ENCODE measurements around the gene TMPRSS11A. TPM values are rescaled to one million over a fixed set of nuclear protein-coding genes. Genes with fewer than 3 reads are reported as not detected.

The TMPRSS11A gene
- total RNA-seq, 1 donor from 2014 or later: not detected

DNA sequence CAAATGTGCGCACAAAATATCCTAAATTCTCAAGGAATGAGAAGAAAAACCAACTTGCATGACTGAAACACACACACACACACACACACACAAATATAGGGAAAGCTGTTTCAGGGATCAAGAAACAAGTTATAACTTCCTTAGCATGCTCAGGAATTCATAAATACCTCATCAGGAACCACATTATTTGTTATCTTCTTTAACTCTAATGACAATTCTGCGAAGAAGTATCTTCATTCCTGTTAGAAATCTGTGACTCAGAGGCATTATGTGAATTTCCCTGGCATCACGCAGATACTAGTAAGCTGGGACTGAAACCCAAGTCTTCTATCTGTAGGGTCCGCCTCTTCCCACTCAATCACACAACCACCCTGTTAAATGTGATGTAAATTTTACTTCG lies 30.3 kb downstream of the TMPRSS11A start:
- Mint-ChIP-seq H3K36me3 (no peaks in the 10 kb centered on the region), H3K4me3 (no peak overlapping the region), H3K4me1 (no peaks in the 10 kb centered on the region), H3K27ac (no peak overlapping the region), H3K9me3 (no peaks in the 10 kb centered on the region), H3K27me3 (ENCODE audit: insufficient read depth, low read depth) (no peaks in the 10 kb centered on the region)
- TF ChIP-seq, protein P1, sequence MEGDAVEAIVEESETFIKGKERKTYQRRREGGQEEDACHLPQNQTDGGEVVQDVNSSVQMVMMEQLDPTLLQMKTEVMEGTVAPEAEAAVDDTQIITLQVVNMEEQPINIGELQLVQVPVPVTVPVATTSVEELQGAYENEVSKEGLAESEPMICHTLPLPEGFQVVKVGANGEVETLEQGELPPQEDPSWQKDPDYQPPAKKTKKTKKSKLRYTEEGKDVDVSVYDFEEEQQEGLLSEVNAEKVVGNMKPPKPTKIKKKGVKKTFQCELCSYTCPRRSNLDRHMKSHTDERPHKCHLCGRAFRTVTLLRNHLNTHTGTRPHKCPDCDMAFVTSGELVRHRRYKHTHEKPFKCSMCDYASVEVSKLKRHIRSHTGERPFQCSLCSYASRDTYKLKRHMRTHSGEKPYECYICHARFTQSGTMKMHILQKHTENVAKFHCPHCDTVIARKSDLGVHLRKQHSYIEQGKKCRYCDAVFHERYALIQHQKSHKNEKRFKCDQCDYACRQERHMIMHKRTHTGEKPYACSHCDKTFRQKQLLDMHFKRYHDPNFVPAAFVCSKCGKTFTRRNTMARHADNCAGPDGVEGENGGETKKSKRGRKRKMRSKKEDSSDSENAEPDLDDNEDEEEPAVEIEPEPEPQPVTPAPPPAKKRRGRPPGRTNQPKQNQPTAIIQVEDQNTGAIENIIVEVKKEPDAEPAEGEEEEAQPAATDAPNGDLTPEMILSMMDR (IDR thresholded peaks at IDR 0.05): no peak
- TF ChIP-seq EZH2 (IDR thresholded peaks at IDR 0.05) (no peak), EZH2phosphoT487 (IDR thresholded peaks at IDR 0.05) (no peak)
- Histone ChIP-seq H3K4me1 (peaks cover 18% of the 10 kb centered on the region), H3K4me3 (no peak overlapping the region), H3K9ac (no peak overlapping the region), H3F3A (ENCODE audit: low read depth) (no peaks in the 10 kb centered on the region), H2AFZ (replicated peaks) (no peak overlapping the region), H3K27ac (no peak overlapping the region), H4K20me1 (ENCODE audit: low read depth) (no peaks in the 10 kb centered on the region), H3K27me3 (no peaks in the 10 kb centered on the region), H3K36me3 (no peaks in the 10 kb centered on the region), H3K79me2 (ENCODE audit: low read depth) (no peaks in the 10 kb centered on the region), H3K4me2 (no peak overlapping the region), H3K9me3 (ENCODE audit: low read depth) (no peaks in the 10 kb centered on the region)
- DNase-seq (ENCODE audit: low spot score): no peak

DNA sequence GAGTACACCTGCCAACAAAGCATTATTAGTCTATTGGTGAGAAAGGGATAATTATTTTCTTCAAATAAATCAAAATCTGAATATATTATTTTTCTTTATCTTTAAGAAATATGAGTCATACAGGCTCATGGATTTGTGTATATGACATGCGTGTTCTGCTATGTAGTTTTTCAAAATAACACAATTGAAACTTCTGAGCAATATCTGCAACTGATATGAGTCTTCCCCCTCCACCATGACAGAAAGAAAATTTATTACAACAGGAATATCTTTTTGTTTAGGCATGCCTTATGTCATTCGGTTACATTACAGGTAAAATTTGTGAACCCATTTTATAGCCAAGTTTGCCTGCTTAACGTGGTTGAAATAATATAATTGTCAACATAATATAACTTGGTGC lies 32.0 kb downstream of the TMPRSS11A start:
- Mint-ChIP-seq H3K27me3 (ENCODE audit: insufficient read depth, low read depth) (no peaks in the 10 kb centered on the region), H3K4me3 (no peak overlapping the region), H3K9me3 (no peaks in the 10 kb centered on the region), H3K36me3 (no peaks in the 10 kb centered on the region), H3K4me1 (no peaks in the 10 kb centered on the region), H3K27ac (no peak overlapping the region)
- Histone ChIP-seq H3K4me2 (no peak overlapping the region), H3K36me3 (no peaks in the 10 kb centered on the region), H4K20me1 (ENCODE audit: low read depth) (no peaks in the 10 kb centered on the region), H3K79me2 (ENCODE audit: low read depth) (no peaks in the 10 kb centered on the region), H3K4me3 (no peak overlapping the region), H3K9me3 (ENCODE audit: low read depth) (no peaks in the 10 kb centered on the region), H3K9ac (no peak overlapping the region), H3F3A (ENCODE audit: low read depth) (no peaks in the 10 kb centered on the region), H3K27me3 (no peaks in the 10 kb centered on the region), H3K4me1 (peaks cover 18% of the 10 kb centered on the region), H3K27ac (no peak overlapping the region), H2AFZ (replicated peaks) (no peak overlapping the region)
- TF ChIP-seq EZH2phosphoT487 (IDR thresholded peaks at IDR 0.05) (no peak), EZH2 (IDR thresholded peaks at IDR 0.05) (no peak)
- TF ChIP-seq, protein P1 (IDR thresholded peaks at IDR 0.05): no peak
- DNase-seq (ENCODE audit: low spot score): no peak

DNA sequence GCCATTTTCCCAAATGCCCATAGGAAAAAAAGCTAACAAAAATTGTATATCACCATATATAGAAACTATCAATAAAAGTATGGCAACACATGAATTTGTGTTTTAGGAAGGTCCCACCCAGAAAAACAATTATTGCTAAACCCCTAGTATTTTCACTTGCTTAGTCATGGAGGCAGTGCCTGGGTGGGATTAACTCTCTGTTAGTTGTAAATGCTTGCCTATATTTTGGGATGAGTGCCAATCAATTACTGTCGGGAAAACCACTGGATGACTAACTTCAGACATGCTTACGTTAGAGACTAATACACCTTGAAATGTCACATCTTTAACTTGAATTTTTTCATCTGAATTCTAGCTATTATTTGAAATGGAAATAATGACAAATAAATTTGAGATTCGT lies 33.9 kb downstream of the TMPRSS11A start:
- Mint-ChIP-seq H3K9me3 (no peaks in the 10 kb centered on the region), H3K4me1 (no peaks in the 10 kb centered on the region), H3K4me3 (no peak overlapping the region), H3K36me3 (no peaks in the 10 kb centered on the region), H3K27me3 (ENCODE audit: insufficient read depth, low read depth) (no peaks in the 10 kb centered on the region), H3K27ac (no peak overlapping the region)
- H3K4me2 ChIP-seq: no peak overlapping the region
- H3K79me2 ChIP-seq (ENCODE audit: low read depth): no peaks in the 10 kb centered on the region
- H3K9ac ChIP-seq: no peak overlapping the region
- H3K9me3 ChIP-seq (ENCODE audit: low read depth): no peaks in the 10 kb centered on the region
- no peak overlapping the region for H3K27ac ChIP-seq
- no peaks in the 10 kb centered on the region for H3K27me3 ChIP-seq
- TF ChIP-seq, protein P1 (IDR thresholded peaks at IDR 0.05): no peak
- TF ChIP-seq EZH2 (IDR thresholded peaks at IDR 0.05) (no peak), EZH2phosphoT487 (IDR thresholded peaks at IDR 0.05) (no peak)
- DNase-seq (ENCODE audit: low spot score): no peak
- H3F3A ChIP-seq (ENCODE audit: low read depth): no peaks in the 10 kb centered on the region
- H2AFZ ChIP-seq (replicated peaks): no peak overlapping the region
- no peak overlapping the region for H3K4me3 ChIP-seq
- H3K4me1 ChIP-seq: peaks cover 10% of the 10 kb centered on the region
- no peaks in the 10 kb centered on the region for H4K20me1 ChIP-seq (ENCODE audit: low read depth)
- no peaks in the 10 kb centered on the region for H3K36me3 ChIP-seq

Measured in neural progenitor cell (in vitro differentiated cells).